Measurements from ENCODE around the gene MEGF8.

DNA sequence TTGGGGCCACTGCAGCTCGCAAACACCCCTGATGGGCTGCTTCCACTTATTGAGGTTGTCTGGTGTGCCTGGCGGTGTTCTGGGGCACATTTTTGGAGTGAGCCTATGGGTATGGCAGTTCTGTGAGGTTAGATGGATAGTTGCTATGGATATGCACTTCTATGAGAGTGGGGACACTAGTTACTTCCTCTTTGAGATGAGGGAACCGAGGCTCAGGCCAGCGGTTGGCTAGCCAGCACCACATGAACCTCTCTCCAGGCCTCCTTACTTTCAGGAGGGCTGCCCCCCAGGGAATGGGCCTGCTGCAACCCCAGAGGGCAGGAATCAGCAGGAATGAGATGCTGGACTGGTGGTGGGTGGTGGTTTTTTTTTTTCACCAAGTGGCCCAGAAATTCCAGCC, 37.0 kb upstream of the MEGF8 start:
- TF ChIP-seq REST (IDR thresholded peaks at IDR 0.05; ENCODE audit: low read depth): no peak
- no peak for TF ChIP-seq NFIC (IDR thresholded peaks at IDR 0.05)
- TF ChIP-seq EP300 (IDR thresholded peaks at IDR 0.05; ENCODE audit: borderline replicate concordance): no peak

Data from Ishikawa (cell line).